ENCODE measurements around the gene ARHGAP32.

GRCh38 chr11:129040934-129041333 is 151.2 kb downstream of the ARHGAP32 start:
- TF ChIP-seq FOXM1 (IDR thresholded peaks at IDR 0.05; ENCODE audit: low read depth) (no peak), CTCF (IDR thresholded peaks at IDR 0.05) (no peak), RCOR1 (IDR thresholded peaks at IDR 0.05; ENCODE audit: low read length) (no peak), RXRA (IDR thresholded peaks at IDR 0.05; ENCODE audit: borderline replicate concordance, low read depth) (no peak), RAD21 (IDR thresholded peaks at IDR 0.05; ENCODE audit: low read length) (no peak)
